Activated CD8-positive, alpha-beta memory T cell treated with anti-CD3 and anti-CD28 coated beads for 36 hours (primary cell): ENCODE results near the gene LENG9. TPM values are rescaled to one million over a fixed set of nuclear protein-coding genes. Genes with fewer than 3 reads are reported as not detected.
"Not testable (repeated sequence)": the region's sequence is repeated elsewhere in the genome, so short reads cannot be mapped to it uniquely, and the experiment has no call there.

Source experiments
- CTCF ChIA-PET: fragments of 350-600 bp; sonication (Branson Sonifier 250); formaldehyde crosslinking; loops from one replicate; lab custom pipeline; 2021; ENCODE audit warnings: antibody characterized with exemption; lab: Charles Lee
- POLR2A ChIA-PET: fragments of 350-600 bp; sonication (Branson Sonifier 250); formaldehyde crosslinking; loops from one replicate; lab custom pipeline; 2021; ENCODE audit warnings: antibody characterized with exemption; lab: Charles Lee
- total RNA-seq, 2 experiments: library from RNA; stranded (reverse); gene quantifications; one replicate each; pipeline ENCODE4 v1.2.3, GENCODE V29; 2021

The LENG9 gene
- total RNA-seq, 2 experiments from 2014 or later: 4.3 to 4.4 TPM

DNA sequence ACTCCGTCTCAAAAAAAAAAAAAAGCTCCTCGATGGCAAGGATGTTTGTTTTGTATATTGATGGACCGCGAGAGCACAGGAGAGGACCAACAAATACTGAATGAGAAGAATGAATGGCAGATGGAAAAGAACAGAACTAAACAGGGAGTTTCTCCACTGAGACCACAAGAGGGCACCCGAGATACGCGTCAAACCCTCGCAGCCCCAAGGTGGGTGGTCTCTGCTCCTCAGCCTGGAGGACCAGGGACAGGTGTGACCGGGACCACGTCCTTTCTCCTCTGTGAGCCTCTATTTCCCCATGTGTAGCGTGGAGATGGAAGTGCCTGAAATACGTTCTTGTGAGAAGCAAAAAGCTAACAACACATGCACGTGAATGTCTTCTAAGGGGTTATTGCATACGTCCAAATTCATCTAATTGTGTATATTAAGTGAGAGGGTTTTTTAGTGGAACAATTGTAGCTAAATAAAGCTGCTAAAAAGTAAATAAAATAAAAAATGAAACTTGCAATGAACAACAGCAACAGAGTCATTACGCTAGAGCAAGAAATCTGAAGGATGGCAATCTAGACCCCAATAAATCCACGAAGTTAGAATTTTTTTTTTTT lies 17.9 kb upstream of the LENG9 start:
- ChIA-PET CTCF (interaction anchor here (0.7 to 3.3 kb wide), 12 partner anchors 8 to 1637 kb away, joined by 3 to 16 read pairs (median 4); partner anchors contain the start of gene CDC42EP5), POLR2A (interaction anchor here (0.7 kb wide), 1 partner anchor 581 kb away, joined by 14 read pairs; no protein-coding TSS in a partner anchor)

- ChIA-PET CTCF (interaction anchor here (0.8 to 3.3 kb wide), 4 partner anchors 14 to 195 kb away, joined by 4 to 16 read pairs (median 5); no protein-coding TSS in a partner anchor), POLR2A (no interaction called here)
Measured at GRCh38 chr19:54480051-54480450, 16.5 kb upstream of the LENG9 start.

DNA sequence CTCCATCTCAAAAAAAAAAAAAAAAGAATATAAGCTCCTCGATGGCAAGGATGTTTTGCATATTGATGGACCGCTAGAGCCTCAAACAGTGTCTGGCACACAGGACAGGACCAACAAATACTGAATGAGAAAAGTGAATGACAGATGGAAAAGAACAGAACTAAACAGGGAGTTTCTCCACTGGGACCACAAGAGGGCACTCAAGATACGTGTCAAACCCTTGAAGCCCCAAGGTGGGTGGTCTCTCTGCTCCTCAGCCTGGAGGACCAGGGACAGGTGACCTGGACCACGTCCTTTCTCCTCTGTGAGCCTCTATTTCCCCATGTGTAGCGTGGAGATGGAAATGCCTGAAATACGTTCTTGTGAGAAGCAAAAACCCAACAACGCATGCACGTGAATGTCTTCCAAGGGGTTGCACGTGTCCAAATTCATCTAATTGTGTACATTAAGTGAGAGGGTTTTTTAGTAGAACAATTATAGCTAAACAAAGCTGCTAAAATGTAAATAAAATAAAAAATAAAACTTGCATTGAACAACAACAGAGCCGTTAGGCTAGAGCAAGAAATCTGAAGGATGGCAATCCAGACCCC lies 15.2 kb upstream of the LENG9 start:
- ChIA-PET CTCF (interaction anchor here (0.6 to 3.3 kb wide), 7 partner anchors 13 to 862 kb away, joined by 3 to 16 read pairs (median 5); no protein-coding TSS in a partner anchor), POLR2A (no interaction called here)

- ChIA-PET POLR2A (no interaction called here), CTCF (interaction anchor here (0.7 to 1.5 kb wide), 3 partner anchors 8 to 197 kb away, joined by 3 to 5 read pairs (median 4); no protein-coding TSS in a partner anchor)
Measured at GRCh38 chr19:54477650-54478049, 14.1 kb upstream of the LENG9 start.

- POLR2A ChIA-PET: no interaction called here
- CTCF ChIA-PET: interaction anchor here (0.5 kb wide), 1 partner anchor 12 kb away, joined by 3 read pairs; the partner anchor contains the start of gene LENG9
Measured at GRCh38 chr19:54475706-54476105, 12.1 kb upstream of the LENG9 start.

GRCh38 chr19:54473892-54474372 lies 10.4 kb upstream of the LENG9 start:
- POLR2A ChIA-PET: no interaction called here
- CTCF ChIA-PET: no interaction called here

GRCh38 chr19:54473071-54473891 lies 9.7 kb upstream of the LENG9 start, which contains the start of gene CDC42EP5:
Gene CDC42EP5 (minus strand): TSS chr19:54473296. CDS start chr19:54465547, 7,749 bp downstream.
- ChIA-PET POLR2A (no interaction called here), CTCF (interaction anchor here (1.1 kb wide), 1 partner anchor 8 kb away, joined by 5 read pairs; no protein-coding TSS in a partner anchor)

GRCh38 chr19:54470991-54471782 lies 7.6 kb upstream of the LENG9 start:
- CTCF ChIA-PET: no interaction called here
- POLR2A ChIA-PET: no interaction called here

DNA sequence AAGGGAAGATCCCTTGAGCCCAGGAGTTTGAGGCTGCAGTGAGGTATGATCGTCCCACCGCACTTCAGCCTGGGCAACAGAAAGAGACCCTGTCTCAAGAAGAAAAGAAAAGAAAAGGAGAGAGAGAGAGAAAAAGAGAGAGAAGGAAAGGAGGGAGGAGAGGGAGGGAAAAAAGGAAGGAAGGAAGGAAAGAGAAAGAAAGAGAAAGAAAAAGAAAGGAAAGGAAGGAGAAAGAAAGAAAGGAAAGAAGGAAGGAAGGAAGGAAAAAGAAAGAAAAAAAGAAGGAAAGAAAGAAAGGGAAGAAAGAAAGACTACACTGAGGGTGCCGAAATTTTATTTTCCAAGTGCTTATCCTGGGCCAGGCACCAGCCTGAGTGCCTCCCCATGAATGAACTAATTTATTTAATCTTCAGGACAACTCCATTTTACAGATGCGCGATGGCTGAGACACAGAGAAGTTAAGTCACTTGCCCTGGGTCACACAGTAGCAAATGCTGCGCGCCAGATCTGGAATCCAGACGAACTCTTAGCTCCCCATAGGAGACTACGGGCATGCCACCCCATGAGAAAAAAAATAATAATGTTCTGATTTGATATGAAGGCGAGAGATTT lies 6.8 kb upstream of the LENG9 start:
- ChIA-PET POLR2A (no interaction called here), CTCF (interaction anchor here (0.6 to 1.0 kb wide), 2 partner anchors 7 to 300 kb away, joined by 3 to 5 read pairs; no protein-coding TSS in a partner anchor)

GRCh38 chr19:54469496-54469934 lies 5.9 kb upstream of the LENG9 start:
- ChIA-PET POLR2A (no interaction called here), CTCF (interaction anchor here (1.0 to 1.3 kb wide), 2 partner anchors 8 to 11 kb away, joined by 3 to 5 read pairs; no protein-coding TSS in a partner anchor)

GRCh38 chr19:54466110-54466480 lies 2.5 kb upstream of the LENG9 start:
- POLR2A ChIA-PET: not testable (repeated sequence)
- CTCF ChIA-PET: interaction anchor here (0.9 to 1.2 kb wide), 2 partner anchors 12 to 13 kb away, joined by 4 read pairs; no protein-coding TSS in a partner anchor

DNA sequence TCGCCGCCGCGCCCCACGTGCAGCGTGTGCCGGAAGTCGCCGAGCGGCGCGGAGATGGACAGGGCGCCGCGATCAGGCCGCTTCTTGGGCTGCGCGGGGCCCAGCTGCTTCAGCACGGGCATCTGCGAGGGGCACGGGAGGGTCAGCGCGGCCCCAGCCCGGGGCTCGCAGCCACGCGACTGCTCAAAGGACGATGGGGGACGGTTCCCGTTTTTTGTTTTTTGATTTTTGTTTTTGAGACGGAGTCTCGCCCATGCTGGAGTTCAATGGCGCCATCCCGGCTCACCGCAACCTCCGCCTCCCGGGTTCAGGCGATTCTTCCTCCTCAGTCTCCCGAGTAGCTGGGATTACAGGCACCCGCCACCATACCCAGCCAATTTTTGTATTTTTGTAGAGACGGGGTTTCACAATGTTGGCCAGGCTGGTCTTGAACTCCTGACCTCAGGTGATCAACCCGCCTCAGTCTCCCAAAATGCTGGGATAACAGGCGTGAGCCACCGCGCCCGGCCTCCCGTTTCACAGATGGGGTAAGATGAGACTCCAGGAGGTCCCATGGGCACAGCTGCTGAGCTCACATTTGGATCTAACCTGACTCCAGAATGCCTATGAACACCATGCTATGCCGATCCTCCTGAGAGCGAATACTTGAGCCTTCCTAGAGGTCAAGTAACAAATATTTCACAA lies 2.0 kb upstream of the LENG9 start:
- ChIA-PET CTCF (interaction anchor here (0.9 to 1.2 kb wide), 2 partner anchors 12 to 14 kb away, joined by 4 read pairs; no protein-coding TSS in a partner anchor), POLR2A (no interaction called here)

DNA sequence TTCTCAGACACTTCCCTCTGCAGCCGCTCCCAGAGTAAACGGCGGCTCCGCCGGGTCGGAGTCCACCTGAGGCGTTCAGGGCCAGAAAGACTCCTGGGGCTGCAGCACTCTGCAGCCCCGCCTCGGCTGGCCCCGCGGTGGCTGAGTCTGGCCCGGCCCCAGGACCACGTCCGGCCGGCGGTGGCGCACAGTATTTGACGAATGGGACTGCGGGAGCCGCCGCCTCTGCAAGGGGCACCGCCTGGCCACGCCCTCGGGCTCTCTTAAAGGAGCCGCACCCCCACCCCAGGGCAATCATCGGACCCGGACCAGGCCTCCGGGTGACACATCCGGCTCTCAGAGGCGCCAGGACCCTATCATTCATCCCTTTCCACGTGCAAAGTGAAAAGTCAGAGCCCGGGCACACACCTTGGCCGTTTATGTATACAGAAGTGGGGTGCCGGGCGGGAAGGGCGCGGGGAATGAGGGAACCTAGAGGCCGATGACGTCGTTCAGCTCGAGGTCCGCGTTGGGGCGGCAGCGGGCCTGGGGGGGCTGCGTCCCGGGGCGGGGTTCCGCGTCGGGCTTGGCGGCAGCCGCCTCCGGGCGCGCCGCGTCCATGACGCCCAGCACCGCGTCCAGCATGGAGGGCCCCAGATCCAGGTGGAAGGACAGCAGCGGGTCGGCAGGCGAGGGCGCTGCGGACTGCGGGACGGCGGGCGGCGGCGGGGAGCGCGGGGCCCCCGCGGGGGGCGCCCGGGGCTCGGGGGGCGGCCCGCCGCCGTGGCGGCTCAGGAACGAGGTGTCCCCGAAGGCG lies 1.2 kb upstream of the LENG9 start:
- POLR2A ChIA-PET: interaction anchor here (0.5 kb wide), 1 partner anchor 70 kb away, joined by 3 read pairs; no protein-coding TSS in a partner anchor

DNA sequence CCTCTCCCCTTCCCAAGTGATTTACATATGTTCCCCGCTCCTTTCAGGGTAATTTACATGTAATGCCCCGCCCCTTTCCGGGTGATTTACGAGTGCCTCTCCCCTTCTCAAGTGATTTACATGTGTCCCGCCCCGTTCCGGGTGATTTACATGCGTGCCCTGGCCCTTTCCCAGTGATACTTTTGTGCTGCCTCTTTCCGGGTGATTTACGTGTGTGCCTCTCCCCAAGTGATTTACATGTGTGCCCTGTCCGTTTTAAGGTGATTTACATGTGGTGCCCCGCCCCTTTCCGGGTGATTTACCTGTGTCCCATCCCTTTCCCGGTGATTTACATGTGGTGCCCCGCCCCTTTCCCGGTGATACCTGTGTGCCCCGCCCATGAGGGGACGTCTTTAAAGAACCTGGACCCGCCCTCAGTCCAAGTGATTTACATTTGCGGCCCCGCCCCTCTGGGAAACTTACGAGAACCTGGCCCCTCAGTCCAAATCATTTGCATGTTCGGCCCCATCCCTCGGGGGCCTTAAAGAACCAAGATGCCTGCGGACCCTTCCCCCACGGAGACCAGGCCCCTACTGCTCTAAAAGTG lies 559 bp upstream of the LENG9 start:
- POLR2A ChIA-PET: interaction anchor here (0.5 to 0.7 kb wide), 3 partner anchors 9 to 70 kb away, joined by 3 to 6 read pairs (median 3); partner anchors contain the start of gene LENG8
- CTCF ChIA-PET: interaction anchor here (0.8 to 1.1 kb wide), 2 partner anchors 11 to 1190 kb away, joined by 3 read pairs; no protein-coding TSS in a partner anchor

More for the DNA sequence above, 1.2 kb upstream of the LENG9 start:
- CTCF ChIA-PET: interaction anchor here (1.2 kb wide), 1 partner anchor 13 kb away, joined by 4 read pairs; no protein-coding TSS in a partner anchor

DNA sequence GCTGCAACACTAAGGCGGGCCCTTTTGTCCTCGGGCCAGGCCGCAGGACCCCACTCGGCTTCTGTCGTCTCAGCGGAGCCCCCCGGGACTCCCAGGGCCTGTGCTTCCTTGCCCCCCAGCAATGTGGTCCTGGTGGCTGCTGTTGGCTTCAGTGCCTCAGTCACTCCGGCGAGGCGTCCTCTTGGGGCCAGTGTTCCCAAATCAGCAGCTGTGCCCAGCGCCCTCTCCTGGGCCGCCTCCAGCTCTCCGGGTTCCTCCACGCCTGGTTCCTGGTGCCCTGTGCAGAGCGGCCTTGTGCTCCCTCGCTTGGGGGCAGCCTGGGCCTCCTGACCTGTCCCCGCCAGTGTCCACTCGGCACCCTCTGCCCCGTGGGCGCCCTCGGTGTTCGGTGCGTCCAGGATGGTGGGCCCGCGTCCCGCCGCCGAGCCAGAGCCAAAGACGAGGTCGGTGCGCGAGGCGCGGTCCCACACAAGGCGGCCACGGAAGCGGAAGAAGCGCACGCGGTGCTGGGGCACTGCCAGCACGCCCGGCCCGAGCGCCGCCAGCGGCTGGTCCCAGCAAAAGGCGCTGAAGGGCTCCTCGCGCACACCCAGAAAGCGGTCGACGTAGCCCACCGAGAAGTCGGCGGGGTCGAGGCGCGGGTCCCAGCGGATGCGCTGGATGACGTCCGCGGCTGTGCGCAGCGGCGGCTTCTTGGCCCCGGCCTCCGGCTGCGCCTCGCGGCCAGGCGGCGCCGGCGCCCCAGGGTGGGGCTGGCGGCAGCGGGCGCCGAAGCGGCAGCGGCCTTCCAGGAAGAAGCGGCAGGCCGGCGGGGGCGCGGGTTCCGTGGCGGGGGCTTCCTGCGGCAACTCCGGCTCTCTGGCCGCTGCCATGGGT lies 685 bp downstream of the LENG9 start:
- POLR2A ChIA-PET: interaction anchor here (1.9 to 4.2 kb wide), 2 partner anchors 9 to 14 kb away, joined by 6 to 17 read pairs; partner anchors contain the start of gene LENG8
- CTCF ChIA-PET: interaction anchor here (0.5 to 1.1 kb wide), 3 partner anchors 13 to 1191 kb away, joined by 3 read pairs; no protein-coding TSS in a partner anchor
